SU-DHL-6 (cell line): ENCODE measurements around the gene KIAA1958.

Experiments
- CTCF ChIP-seq: fragments of 200-600 bp; sonication (generic); IDR thresholded peaks from one replicate; pipeline ENCODE4 v1.5.1; 2017; ENCODE audit warnings: antibody characterized with exemption, mild to moderate bottlenecking, low read length, moderate library complexity; ENCODE audit not compliant: insufficient read depth, poor library complexity, severe bottlenecking
- EZH2phosphoT487 ChIP-seq: fragments of 200-600 bp; sonication (generic), shearing (Covaris generic); conservative IDR thresholded peaks from 2 replicates; pipeline ENCODE4 v1.6.1; 2018; ENCODE audit warnings: mild to moderate bottlenecking, antibody characterized with exemption, low read length, moderate library complexity, mixed read lengths

- TF ChIP-seq CTCF: no peak
- TF ChIP-seq EZH2phosphoT487: no peak
Observed at GRCh38 chr9:112655668-112656067, 169.0 kb downstream of the KIAA1958 start.
